Neuron (in vitro differentiated cells): Measurements from ENCODE around the gene CELA3A.

Experiments used
- H2AFZ ChIP-seq: one replicate; pipeline ENCODE4 v1.6.1; 2013; ENCODE audit warnings: low read depth, mild to moderate bottlenecking, inconsistent platforms, low read length, moderate library complexity
- H3K27me3 ChIP-seq: one replicate; pipeline ENCODE4 v1.6.1; 2013; ENCODE audit warnings: low read length; ENCODE audit not compliant: insufficient read depth
- H3K36me3 ChIP-seq: one replicate; pipeline ENCODE4 v1.6.1; 2013; ENCODE audit warnings: low read length; ENCODE audit not compliant: insufficient read depth
- H3K4me1 ChIP-seq: one replicate; pipeline ENCODE4 v1.6.1; 2013; ENCODE audit warnings: low read length; ENCODE audit not compliant: insufficient read depth
- H3K4me3 ChIP-seq: 2 replicates; pipeline ENCODE4 v1.5.1; 2013; ENCODE audit warnings: mild to moderate bottlenecking, low read length, moderate library complexity
- H3K9me3 ChIP-seq: one replicate; pipeline ENCODE4 v1.6.1; 2013; ENCODE audit warnings: low read length

The CELA3A gene

DNA sequence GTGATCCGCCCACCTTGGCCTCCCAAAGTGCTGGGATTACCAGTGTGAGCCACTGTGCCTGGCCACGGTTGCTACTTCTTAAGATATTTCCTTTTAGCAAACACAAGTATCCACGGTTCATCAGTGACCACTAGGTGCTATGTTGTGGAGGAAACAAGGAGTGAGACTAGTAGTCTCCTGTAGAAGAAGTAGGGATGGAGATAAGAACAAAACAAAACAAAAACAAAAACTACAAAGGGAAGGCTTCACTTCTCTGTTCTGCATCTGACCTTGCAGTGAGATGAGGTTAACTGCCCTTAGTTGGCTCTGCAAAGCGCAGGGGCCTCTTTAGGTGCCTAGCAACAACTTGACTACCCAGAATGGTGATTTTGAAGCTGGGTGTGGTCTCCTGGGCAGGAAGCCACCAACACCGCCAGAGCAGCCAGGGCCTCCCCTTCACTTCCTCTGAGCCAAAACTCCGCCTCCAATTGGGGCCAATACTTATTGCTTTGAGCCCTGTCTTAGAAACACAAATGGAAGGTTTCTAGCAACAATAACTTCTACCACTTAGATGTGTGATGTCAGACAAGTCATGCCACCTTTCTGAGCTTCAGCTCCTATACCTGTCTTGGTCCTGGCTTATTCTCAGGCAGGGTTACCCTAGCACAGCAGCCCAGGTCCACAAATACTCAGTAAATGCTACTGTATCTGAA lies 38.3 kb downstream of the CELA3A start:
- H2AFZ ChIP-seq: peak overlapping the region; percentile 33
- H3K9me3 ChIP-seq: no peaks in the 10 kb centered on the region
- peaks cover 16% of the 10 kb centered on the region for H3K4me1 ChIP-seq
- no peaks in the 10 kb centered on the region for H3K36me3 ChIP-seq
- no peaks in the 10 kb centered on the region for H3K27me3 ChIP-seq
- no peak overlapping the region for H3K4me3 ChIP-seq

DNA sequence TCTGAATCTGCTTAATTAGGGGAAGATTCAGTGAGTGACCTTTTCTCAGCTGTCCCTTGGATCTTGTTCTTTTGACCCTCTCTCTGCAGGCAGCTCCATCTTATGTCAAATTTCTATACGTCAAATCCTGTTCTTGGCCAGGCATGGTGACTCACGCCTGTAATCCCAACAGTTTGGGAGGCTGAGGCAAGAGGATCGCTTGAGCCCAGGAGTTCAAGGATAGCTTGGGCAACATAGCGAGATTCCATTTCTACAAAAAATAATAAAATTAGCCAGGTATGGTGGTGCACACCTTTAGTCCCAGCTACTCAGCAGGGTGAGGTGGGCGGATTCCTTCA lies 38.8 kb downstream of the CELA3A start:
- H3K27me3 ChIP-seq: no peaks in the 10 kb centered on the region
- no peak overlapping the region for H3K4me3 ChIP-seq
- no peaks in the 10 kb centered on the region for H3K9me3 ChIP-seq
- no peaks in the 10 kb centered on the region for H3K36me3 ChIP-seq
- H2AFZ ChIP-seq: peak overlapping the region; percentile 33
- H3K4me1 ChIP-seq: peaks cover 16% of the 10 kb centered on the region

DNA sequence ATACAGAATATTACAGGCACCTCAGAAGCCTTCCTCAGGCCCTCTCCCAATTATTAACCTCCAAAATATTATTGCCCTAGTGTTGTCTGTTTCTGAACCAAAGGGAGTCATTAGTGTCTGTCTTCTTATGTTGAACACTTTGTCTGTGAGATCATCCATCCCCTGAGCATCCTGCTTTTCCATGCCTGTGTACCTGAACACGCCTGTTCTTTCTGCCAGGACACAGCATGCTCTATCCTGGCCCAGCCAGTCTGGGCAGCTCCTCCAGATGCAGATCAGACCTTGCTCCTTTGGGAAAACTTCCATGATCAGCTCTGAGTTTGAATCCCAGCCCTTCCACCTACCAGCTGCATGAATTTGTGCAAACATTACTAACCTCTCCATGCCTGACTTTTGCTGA lies 40.0 kb downstream of the CELA3A start:
- H3K36me3 ChIP-seq: no peaks in the 10 kb centered on the region
- H3K4me1 ChIP-seq: peaks cover 16% of the 10 kb centered on the region
- no peaks in the 10 kb centered on the region for H3K9me3 ChIP-seq
- H2AFZ ChIP-seq: no peak overlapping the region
- H3K4me3 ChIP-seq: no peak overlapping the region
- no peaks in the 10 kb centered on the region for H3K27me3 ChIP-seq

DNA sequence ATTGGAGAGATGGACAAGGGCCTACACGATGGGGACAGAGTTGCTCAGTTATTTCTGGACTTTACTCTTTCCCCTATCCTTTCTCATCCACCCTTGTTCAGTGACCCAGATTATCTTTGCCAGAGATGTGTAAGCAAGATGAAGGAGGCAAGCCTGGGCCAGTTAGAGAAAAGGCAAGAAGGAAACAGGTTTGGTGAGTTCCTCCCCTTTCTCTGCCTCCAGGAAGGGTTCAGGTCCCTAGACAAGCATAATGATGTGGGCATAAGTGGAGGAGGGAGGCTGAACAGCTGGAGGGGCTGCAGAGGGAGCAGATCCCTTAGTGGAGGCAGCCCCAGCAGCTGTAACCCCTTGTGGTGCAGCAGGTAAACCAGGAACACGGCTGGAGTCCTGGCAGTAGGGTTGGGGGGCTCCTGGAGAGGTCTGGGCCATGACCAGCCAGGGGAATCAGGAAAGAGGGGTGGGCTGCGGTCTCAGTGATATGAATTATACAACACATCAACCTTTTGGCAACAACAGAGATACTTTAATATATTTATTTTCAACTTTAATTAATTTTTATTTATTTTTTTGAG lies 41.8 kb downstream of the CELA3A start:
- Histone ChIP-seq H2AFZ (no peak overlapping the region), H3K4me1 (peaks cover 9% of the 10 kb centered on the region), H3K4me3 (no peak overlapping the region), H3K9me3 (no peaks in the 10 kb centered on the region), H3K36me3 (no peaks in the 10 kb centered on the region), H3K27me3 (no peaks in the 10 kb centered on the region)

DNA sequence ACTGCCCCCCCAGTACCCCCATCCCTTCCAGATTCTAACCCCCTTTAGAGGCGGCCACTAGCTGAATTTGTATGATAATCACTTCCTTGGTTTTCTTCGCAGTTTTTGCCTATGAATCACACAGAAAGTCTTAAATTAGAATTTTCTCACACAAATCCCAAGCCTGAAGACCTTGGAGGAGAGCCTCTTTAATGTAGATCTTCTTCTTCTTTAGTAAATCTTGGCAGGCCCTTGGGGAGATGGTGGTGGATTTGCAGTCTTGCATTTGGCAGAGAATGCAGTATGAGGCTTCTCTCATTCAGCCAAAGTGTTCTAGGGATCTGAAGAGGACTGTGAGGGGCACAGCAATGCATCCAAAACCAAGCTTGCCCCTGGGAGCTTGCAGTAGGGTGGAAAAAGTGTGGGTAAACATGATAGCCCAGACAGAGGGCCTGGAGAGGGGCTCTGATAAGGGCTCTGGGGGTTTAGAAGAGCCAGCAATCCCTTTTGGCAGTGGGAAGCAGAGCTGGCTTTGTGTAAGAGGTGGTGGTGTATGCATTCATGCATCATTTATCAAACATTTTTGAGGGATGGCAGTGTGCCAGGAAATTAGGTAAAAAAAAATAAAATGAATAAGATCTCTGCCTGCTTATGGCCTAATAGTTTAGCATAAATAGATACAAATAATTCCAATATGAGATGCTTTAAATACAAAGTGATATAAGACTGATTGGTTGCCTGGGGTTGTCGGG lies 43.4 kb downstream of the CELA3A start:
- Histone ChIP-seq H3K4me3 (no peak overlapping the region), H3K36me3 (no peaks in the 10 kb centered on the region)

DNA sequence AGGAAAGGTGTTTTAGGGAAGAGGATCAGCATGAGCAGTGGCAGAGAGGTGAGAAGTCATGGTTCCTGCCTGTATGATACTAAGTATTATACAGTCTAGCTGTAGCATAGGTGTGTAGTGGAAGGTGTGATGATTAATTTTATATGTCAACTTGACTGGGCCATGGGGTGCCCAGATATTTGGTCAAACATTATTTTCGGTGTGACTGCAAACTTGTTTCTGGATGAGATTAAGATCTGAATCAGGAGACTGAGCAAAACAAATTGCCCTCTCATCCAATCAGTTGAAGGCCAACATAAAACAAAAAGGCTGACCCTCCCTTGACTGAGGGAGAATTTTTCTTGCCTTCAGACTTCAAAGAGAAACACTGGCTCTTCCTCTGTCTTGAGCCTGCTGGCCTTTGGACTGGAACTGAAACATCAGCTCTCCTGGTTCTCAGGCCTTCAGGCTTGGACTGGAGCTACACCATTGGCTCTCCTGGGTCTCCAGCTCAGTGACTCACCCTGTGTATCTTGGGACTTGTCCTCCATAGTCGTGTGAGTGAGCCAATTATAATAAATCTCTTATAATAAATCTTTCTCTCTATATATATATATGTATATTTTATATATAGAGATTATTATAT lies 44.3 kb downstream of the CELA3A start:
- H3K9me3 ChIP-seq: no peaks in the 10 kb centered on the region
- no peaks in the 10 kb centered on the region for H3K36me3 ChIP-seq
- H3K27me3 ChIP-seq: no peaks in the 10 kb centered on the region
- H3K4me1 ChIP-seq: no peaks in the 10 kb centered on the region
- H2AFZ ChIP-seq: no peak overlapping the region
- H3K4me3 ChIP-seq: no peak overlapping the region

More for the DNA sequence above, 43.4 kb downstream of the CELA3A start:
- Histone ChIP-seq H3K9me3 (no peaks in the 10 kb centered on the region), H3K4me1 (peaks cover 4% of the 10 kb centered on the region), H2AFZ (no peak overlapping the region), H3K27me3 (no peaks in the 10 kb centered on the region)

DNA sequence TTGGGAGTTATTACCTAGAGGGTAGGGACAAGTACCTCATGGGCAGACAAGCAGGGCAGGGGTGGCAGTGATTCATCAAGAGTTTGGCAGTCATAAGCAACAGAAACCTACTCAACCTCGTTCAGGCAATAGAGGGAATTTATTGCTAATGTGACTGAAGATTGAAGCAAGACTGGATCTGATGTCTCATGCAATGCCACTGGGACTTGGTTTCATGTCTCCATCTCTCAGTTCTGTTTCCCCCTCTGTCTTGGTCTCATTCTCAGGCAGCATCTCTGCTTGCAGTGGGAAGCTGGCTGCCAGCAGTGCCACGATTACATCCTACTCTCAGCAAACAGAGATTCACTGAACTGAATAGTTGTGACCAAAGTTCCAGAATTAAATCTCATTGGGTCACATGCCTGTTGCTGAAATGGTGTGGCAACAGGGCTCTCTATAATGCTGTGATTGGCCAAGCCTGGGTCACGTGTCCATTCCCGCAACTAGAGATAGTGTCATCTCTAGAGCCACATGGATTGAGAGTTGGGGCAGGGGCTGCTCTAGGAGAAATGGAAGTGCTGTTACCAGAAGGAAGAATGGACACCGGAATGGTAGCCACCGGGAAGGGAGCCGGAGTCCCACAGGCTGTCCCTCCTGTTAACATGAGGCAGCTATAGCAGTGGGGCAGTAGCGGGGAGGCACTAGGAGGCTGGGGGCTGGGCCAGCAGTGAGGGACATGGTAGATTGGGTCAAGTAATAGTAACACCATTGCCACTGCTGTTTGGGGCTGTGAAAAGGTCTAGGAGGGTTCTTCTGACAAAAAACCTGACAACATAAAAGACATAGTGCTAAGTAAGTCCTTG lies 47.1 kb downstream of the CELA3A start:
- Histone ChIP-seq H3K9me3 (no peaks in the 10 kb centered on the region), H2AFZ (no peak overlapping the region), H3K4me1 (no peaks in the 10 kb centered on the region), H3K4me3 (no peak overlapping the region), H3K36me3 (no peaks in the 10 kb centered on the region), H3K27me3 (no peaks in the 10 kb centered on the region)

DNA sequence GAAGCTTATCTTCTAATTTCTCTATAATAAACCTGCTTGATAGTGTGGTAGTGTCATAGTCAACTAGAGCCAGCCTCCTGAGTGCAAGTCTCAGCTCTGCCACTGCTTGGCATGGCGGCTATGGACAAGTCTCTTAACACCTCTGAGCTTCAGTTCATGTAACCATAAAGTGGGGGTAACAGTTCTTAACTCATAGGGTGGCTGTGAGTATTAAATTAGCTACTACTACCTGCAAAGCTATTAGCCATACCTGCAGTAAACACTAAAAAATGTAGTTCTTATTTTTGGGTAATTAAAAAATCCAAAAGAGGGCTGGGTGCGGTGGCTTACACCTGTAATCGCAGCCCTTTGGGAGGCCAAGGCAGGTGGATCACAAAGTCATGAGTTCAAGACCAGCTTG lies 48.9 kb downstream of the CELA3A start:
- peaks cover 4% of the 10 kb centered on the region for H3K4me1 ChIP-seq
- H3K9me3 ChIP-seq: no peaks in the 10 kb centered on the region
- no peaks in the 10 kb centered on the region for H3K27me3 ChIP-seq
- H3K4me3 ChIP-seq: no peak overlapping the region
- peaks cover 2% of the 10 kb centered on the region for H3K36me3 ChIP-seq
- no peak overlapping the region for H2AFZ ChIP-seq

DNA sequence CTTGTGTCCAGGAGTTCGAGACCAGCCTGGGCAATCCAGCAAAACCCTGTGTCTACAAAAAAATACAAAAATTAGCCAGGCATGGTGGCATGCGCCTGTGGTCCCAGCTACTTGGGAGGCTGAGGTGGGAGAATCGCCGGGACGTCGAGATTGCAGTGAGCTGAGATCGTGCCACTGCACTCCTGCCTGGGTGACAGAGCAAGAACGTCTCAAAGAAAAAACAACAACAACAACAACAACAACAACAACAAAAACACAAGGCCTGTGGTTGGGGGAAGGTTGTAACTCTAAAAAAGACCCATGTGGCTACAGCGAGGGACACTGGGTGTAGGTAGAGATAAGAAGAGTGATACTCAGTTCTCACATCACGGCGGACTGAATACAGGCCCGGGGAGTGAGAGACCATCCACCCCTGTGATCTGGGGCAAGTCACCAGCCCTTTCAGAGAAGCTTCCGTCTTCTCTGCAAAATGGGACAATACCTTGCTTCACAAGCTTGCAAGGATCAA lies 50.2 kb downstream of the CELA3A start:
- H3K36me3 ChIP-seq: peaks cover 9% of the 10 kb centered on the region
- H3K27me3 ChIP-seq: no peaks in the 10 kb centered on the region
- H3K9me3 ChIP-seq: no peaks in the 10 kb centered on the region
- peak overlapping the region; percentile 37 for H2AFZ ChIP-seq
- H3K4me3 ChIP-seq: no peak overlapping the region
- H3K4me1 ChIP-seq: peaks cover 4% of the 10 kb centered on the region

DNA sequence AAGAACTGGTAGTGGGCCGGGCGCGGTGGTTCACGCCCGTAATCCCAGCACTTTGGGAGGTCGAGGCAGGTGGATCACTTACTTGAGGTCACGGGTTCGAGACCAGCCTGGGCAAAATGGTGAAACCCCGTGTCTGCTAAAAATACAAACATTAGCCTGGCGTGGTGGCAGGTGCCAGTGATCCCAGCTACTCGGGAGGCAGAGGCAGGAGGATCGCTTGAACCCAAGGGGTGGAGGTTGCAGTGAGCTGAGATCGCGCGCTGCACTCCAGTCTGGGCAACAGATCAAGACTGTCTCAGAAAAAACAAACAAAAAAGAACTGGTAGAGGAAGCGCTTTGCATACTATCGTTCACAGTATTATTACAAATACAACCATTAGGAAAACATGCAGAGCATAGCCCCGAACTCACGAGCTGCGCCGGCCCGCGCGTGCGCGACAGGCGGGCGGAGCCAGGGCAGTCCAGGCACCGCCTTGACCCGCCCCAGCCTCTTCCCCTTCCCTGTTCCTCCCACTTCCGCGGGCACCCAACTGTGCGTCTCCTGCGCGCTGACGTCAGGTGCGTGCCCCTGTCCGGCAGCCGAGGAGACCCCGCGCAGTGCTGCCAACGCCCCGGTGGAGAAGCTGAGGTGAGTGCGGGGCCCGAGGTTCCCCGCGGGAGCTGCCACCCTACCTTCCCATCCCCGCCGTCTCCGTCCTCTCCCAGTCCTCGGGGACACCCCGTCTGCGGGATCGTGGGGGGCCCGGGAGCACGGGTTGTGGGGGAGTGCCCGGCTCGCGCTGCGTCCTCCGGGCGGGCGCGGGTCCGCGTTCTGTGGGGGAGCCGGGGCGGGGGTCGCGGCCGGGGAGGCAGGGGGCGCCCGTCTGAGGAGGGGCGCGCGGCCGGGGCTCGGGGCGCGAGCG lies 50.9 kb downstream of the CELA3A start, which contains the start of gene CDC42:
TSS of gene CDC42 (plus strand) at position 595 of the 902 bp plus-strand sequence. CDS start 25,770 bp downstream, outside the sequence.
- Histone ChIP-seq H2AFZ (peak within 1 kb of the TSS; percentile 37), H3K36me3 (peaks cover 16% of the 10 kb centered on the region), H3K27me3 (no peaks in the 10 kb centered on the region)

DNA sequence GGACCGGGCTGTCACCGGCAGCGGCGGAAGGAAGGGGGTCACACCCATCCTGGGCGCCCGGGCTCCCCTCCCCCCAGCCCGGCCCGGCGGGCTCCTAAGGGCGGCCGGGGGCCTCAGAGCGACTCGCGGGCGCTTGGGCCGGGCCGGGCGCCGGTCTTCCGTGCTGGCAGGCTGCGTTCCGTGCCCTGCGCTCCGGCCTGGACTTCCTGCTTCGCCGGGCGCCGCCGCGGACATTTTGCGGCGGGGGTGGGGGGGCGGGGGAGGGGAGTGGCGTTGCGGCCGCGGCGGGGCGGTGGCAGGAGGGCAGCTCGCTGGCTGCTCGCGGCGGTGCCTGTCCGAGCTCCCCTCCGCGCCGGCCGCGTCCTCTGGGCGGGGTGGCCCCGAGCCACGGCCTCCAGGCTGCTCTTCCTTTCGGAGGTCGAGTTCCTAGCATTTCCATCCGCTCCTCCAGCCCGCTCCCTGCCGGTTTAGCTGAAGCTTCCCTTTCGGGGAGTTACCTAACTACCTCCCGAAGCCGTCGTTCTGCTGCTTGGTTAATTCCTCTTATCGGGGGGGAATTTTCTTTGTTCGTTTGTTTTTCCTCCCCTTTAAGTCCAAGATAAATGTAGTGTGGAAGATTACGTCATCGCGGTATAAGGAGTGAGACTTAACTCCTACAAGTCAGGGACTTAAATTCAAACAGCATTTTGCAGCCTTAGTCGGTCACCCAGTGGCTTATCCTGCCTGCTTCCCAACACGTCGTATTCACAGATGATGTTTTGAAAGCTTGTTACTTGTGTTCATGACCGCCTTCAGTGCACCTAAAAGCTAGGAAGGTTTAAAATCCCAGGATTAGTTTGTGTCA lies 51.8 kb downstream of the CELA3A start:
- H3K36me3 ChIP-seq: peaks cover 20% of the 10 kb centered on the region
- peak overlapping the region; percentile 78 for H3K4me3 ChIP-seq
- H3K9me3 ChIP-seq: no peaks in the 10 kb centered on the region
- no peak overlapping the region for H2AFZ ChIP-seq
- H3K27me3 ChIP-seq: no peaks in the 10 kb centered on the region
- peaks cover 4% of the 10 kb centered on the region for H3K4me1 ChIP-seq

More for the DNA sequence above, 50.9 kb downstream of the CELA3A start, which contains the start of gene CDC42:
- H3K4me3 ChIP-seq: peak within 1 kb of the TSS; percentile 78
- no peaks in the 10 kb centered on the region for H3K9me3 ChIP-seq
- H3K4me1 ChIP-seq: peaks cover 4% of the 10 kb centered on the region
